ENCODE results near the gene DNHD1. TPM values are rescaled to one million over a fixed set of nuclear protein-coding genes. Genes with fewer than 3 reads are reported as not detected.
A peak's percentile ranks its signal among the peaks of the same experiment; 100 is the strongest.

DNHD1 gene
- total and polyA plus RNA-seq, 2 of the 4 experiments (the other 2 are of a cell fraction) = 1.8 to 3.6 TPM

DNA sequence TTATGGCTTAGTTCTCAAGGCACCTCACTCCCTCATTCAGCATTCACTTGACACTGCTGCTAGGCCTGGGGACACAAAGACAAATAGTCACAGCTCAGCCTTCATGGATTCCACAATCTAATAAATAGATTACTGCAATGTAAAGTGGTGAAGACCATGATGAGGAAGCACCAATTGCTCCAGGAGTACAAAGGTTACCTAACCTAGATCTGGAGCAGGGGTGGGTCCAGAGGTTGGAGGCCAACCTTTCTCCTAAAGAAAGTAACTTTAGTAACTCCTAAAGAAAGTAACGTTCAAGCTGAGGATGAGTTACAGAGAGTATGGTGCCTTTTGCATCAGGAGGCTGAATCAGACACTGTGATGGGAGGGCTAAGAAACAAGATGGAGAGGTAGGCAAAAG is 27.5 kb upstream of the DNHD1 start:
- no peak overlapping the region for H2BK120ac ChIP-seq (ENCODE audit: low read depth, low read length)
- H2AFZ ChIP-seq (replicated peaks; ENCODE audit: low read length, poor library complexity) = no peak overlapping the region
- H4K91ac ChIP-seq (ENCODE audit: insufficient read depth, low read depth, low read length) = peak overlapping the region; percentile 72
- ChIA-PET CTCF (interaction anchor here (0.9 kb wide), 1 partner anchor 90 kb away, joined by 4 read pairs; no protein-coding TSS in a partner anchor), POLR2A (ENCODE audit: unreplicated experiment) (no interaction called here)
- TF ChIP-seq RAD21 (IDR thresholded peaks at IDR 0.05; ENCODE audit: low read length) (no peak), MAZ (IDR thresholded peaks at IDR 0.05; ENCODE audit: borderline replicate concordance, low read depth, low read length) (no peak), BHLHE40 (IDR thresholded peaks at IDR 0.05; ENCODE audit: low read depth, low read length) (no peak), MXI1 (IDR thresholded peaks at IDR 0.05; ENCODE audit: borderline replicate concordance, low read depth, low read length) (no peak), FOS (IDR thresholded peaks at IDR 0.05; ENCODE audit: low read depth, low read length) (no peak), CEBPB (IDR thresholded peaks at IDR 0.05; ENCODE audit: low read depth, low read length) (no peak), SMC3 (IDR thresholded peaks at IDR 0.05; ENCODE audit: low read depth, low read length) (no peak), MAFK (IDR thresholded peaks at IDR 0.05; ENCODE audit: low read depth, low read length) (no peak), NFE2L2 (IDR thresholded peaks at IDR 0.05; ENCODE audit: low read depth, low read length) (no peak), RFX5 (IDR thresholded peaks at IDR 0.05; ENCODE audit: low read depth, low read length) (no peak), RCOR1 (IDR thresholded peaks at IDR 0.05; ENCODE audit: insufficient replicate concordance, low read length) (no peak), POLR2A (IDR thresholded peaks at IDR 0.05; ENCODE audit: low read depth, low read length) (no peak), CHD1 (IDR thresholded peaks at IDR 0.05; ENCODE audit: low read depth, low read length) (no peak)
- TF ChIP-seq, protein P1, sequence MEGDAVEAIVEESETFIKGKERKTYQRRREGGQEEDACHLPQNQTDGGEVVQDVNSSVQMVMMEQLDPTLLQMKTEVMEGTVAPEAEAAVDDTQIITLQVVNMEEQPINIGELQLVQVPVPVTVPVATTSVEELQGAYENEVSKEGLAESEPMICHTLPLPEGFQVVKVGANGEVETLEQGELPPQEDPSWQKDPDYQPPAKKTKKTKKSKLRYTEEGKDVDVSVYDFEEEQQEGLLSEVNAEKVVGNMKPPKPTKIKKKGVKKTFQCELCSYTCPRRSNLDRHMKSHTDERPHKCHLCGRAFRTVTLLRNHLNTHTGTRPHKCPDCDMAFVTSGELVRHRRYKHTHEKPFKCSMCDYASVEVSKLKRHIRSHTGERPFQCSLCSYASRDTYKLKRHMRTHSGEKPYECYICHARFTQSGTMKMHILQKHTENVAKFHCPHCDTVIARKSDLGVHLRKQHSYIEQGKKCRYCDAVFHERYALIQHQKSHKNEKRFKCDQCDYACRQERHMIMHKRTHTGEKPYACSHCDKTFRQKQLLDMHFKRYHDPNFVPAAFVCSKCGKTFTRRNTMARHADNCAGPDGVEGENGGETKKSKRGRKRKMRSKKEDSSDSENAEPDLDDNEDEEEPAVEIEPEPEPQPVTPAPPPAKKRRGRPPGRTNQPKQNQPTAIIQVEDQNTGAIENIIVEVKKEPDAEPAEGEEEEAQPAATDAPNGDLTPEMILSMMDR (conservative IDR thresholded peaks at IDR 0.05; ENCODE audit: low read depth, low read length) = no peak
- TF ChIP-seq, protein P2, sequence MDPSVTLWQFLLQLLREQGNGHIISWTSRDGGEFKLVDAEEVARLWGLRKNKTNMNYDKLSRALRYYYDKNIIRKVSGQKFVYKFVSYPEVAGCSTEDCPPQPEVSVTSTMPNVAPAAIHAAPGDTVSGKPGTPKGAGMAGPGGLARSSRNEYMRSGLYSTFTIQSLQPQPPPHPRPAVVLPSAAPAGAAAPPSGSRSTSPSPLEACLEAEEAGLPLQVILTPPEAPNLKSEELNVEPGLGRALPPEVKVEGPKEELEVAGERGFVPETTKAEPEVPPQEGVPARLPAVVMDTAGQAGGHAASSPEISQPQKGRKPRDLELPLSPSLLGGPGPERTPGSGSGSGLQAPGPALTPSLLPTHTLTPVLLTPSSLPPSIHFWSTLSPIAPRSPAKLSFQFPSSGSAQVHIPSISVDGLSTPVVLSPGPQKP (IDR thresholded peaks at IDR 0.05; ENCODE audit: borderline replicate concordance, low read depth, low read length) = no peak
- TF ChIP-seq, protein P3, sequence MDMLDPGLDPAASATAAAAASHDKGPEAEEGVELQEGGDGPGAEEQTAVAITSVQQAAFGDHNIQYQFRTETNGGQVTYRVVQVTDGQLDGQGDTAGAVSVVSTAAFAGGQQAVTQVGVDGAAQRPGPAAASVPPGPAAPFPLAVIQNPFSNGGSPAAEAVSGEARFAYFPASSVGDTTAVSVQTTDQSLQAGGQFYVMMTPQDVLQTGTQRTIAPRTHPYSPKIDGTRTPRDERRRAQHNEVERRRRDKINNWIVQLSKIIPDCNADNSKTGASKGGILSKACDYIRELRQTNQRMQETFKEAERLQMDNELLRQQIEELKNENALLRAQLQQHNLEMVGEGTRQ (IDR thresholded peaks at IDR 0.05; ENCODE audit: low read depth, low read length) = no peak
- H3K9me3 ChIP-seq (ENCODE audit: control insufficient read depth, insufficient read depth, low read length) = no peaks in the 10 kb centered on the region
- no peak overlapping the region for H3K4me2 ChIP-seq (ENCODE audit: low read depth, low read length)
- no peak overlapping the region for H3K4me3 ChIP-seq (ENCODE audit: insufficient read depth, low read depth, low read length)
- no peak for DNase-seq
- no TSS peak for BruUV-seq (replicated peaks)
- peaks cover 17% of the 10 kb centered on the region for H3K9me1 ChIP-seq (ENCODE audit: insufficient read depth, low read length)
- H3K4me1 ChIP-seq (ENCODE audit: control insufficient read depth, insufficient read depth, low read length) = peaks cover 5% of the 10 kb centered on the region
- H3K14ac ChIP-seq (replicated peaks; ENCODE audit: low read depth, low read length) = peak overlapping the region; percentile 90
- no peaks in the 10 kb centered on the region for H3K27me3 ChIP-seq (ENCODE audit: control insufficient read depth, insufficient read depth, low read length)
- intact Hi-C loops (cut with micrococcal nuclease) = no loop called here
- dilution Hi-C loops (cut with HindIII; ENCODE audit: low sequenced_read_pairs, unreplicated experiment) = no loop called here
- H3K4ac ChIP-seq (ENCODE audit: low read depth, low read length) = peak overlapping the region; percentile 60; the same call in 1 of the 2 replicates
- H2BK20ac ChIP-seq (ENCODE audit: low read depth, low read length) = no peak overlapping the region
- no peak overlapping the region for H3K56ac ChIP-seq (ENCODE audit: extremely low read depth, insufficient read depth, low read length)
- H4K8ac ChIP-seq (ENCODE audit: low read depth in 2 of 2, low read length in 2 of 2) = peak overlapping the region; percentile 90 to 91
- H3K79me1 ChIP-seq (ENCODE audit: low read depth in 1 of 2, low read length in 2 of 2) = peaks cover 36 to 80% of the 10 kb centered on the region in 2 experiments
- peak overlapping the region; percentile 58; the same call in 1 of the 2 replicates for H3K23ac ChIP-seq (ENCODE audit: low read depth, low read length)
- H2AK9ac ChIP-seq (replicated peaks; ENCODE audit: low read depth, low read length, poor library complexity) = no peak overlapping the region
- in situ Hi-C loops (cut with MboI; ENCODE audit: low sequenced_read_pairs) = no loop called here
- no peak overlapping the region for H3K27ac ChIP-seq (ENCODE audit: insufficient read depth, low read length)
- peak overlapping the region; percentile 36; the same call in 1 of the 2 replicates for H3K18ac ChIP-seq (ENCODE audit: low read depth, low read length)
- H4K20me1 ChIP-seq (ENCODE audit: insufficient read depth, low read length) = peaks cover 6% of the 10 kb centered on the region; the same call in 1 of the 2 replicates
- 0 out of 2 replicates have a peak overlapping the region, but pooled peaks have one; percentile 50 for H3K9ac ChIP-seq (ENCODE audit: low read depth, low read length)
- peak overlapping the region; percentile 62 for H2BK5ac ChIP-seq (ENCODE audit: low read depth, low read length, poor library complexity, severe bottlenecking)
- H2AK5ac ChIP-seq (ENCODE audit: low read depth, low read length) = peak overlapping the region; percentile 67; the same call in 1 of the 2 replicates
- 100% methylated on average over 1 of the region's 1 CpG; no CpG with 5 or more reads in 1 of the 2 experiments for WGBS, 2 experiments (ENCODE audit: extremely low coverage in 2 of 2, insufficient read length in 1 of 2)
- peaks cover 5% of the 10 kb centered on the region for H3K36me3 ChIP-seq (ENCODE audit: control insufficient read depth, insufficient read depth, low read length)
- no peak for ATAC-seq (ENCODE audit: low read depth)
- peak overlapping the region; percentile 23; the same call in 1 of the 2 replicates for H4K5ac ChIP-seq (ENCODE audit: low read depth, low read length)
- H2BK15ac ChIP-seq (ENCODE audit: low read depth, low read length) = 0 out of 3 replicates have a peak overlapping the region, but pooled peaks have one; percentile 38
